NCI-H1092 (cell line): ENCODE results near the gene GGCX.
"Not testable (repeated sequence)": the region's sequence is repeated elsewhere in the genome, so short reads cannot be mapped to it uniquely, and the experiment has no call there.

Experiments used
- DNase-seq: peaks from one replicate; lab custom pipeline; 2025; lab: John Stamatoyannopoulos, UW

GGCX gene

GRCh38 chr2:85561280-85562212 is at the start of gene GGCX:
TSS of gene GGCX (minus strand) at chr2:85561493. CDS start at chr2:85561428, 65 bp downstream.
- DNase-seq = peak; percentile 79

GRCh38 chr2:85607268-85608215 is 46.2 kb upstream of the GGCX start:
- DNase-seq = no peak

- no peak for DNase-seq
Observed at GRCh38 chr2:85606116-85606455, 44.8 kb upstream of the GGCX start.

GRCh38 chr2:85605406-85606115 is 44.3 kb upstream of the GGCX start:
- no peak for DNase-seq

GRCh38 chr2:85604568-85605339 is 43.5 kb upstream of the GGCX start:
- DNase-seq = no peak

- DNase-seq = not testable (repeated sequence)
Observed at GRCh38 chr2:85604133-85604444, 42.8 kb upstream of the GGCX start.

GRCh38 chr2:85602476-85603234 is 41.4 kb upstream of the GGCX start, which contains the start of gene TMEM150A:
TSS of gene TMEM150A (minus strand) at chr2:85602698. CDS start at chr2:85601948, 750 bp downstream.
- DNase-seq = peak; percentile 72

GRCh38 chr2:85601771-85602475 is 40.6 kb upstream of the GGCX start:
- DNase-seq = no peak

- DNase-seq = no peak
Observed at GRCh38 chr2:85600951-85601770, 39.9 kb upstream of the GGCX start.

GRCh38 chr2:85600235-85600575 is 38.9 kb upstream of the GGCX start:
- no peak for DNase-seq

GRCh38 chr2:85599468-85600234 is 38.4 kb upstream of the GGCX start:
- DNase-seq = no peak

- DNase-seq = no peak
Observed at GRCh38 chr2:85598594-85599340, 37.5 kb upstream of the GGCX start.

- no peak for DNase-seq
Observed at GRCh38 chr2:85597241-85597640, 35.9 kb upstream of the GGCX start.

- DNase-seq = no peak
Observed at GRCh38 chr2:85596486-85597143, 35.3 kb upstream of the GGCX start.

- no peak for DNase-seq
Observed at GRCh38 chr2:85596026-85596333, 34.7 kb upstream of the GGCX start.

GRCh38 chr2:85595301-85596025 is 34.2 kb upstream of the GGCX start, which contains the start of gene RNF181:
TSS of gene RNF181 (plus strand) at chr2:85595745. CDS start at chr2:85595764, 19 bp downstream.
- DNase-seq = peak; percentile 94
